SK-N-SH treated with all-trans-retinoic acid at 6 μM for 48 hours (cell line): Measurements from ENCODE around the gene PPM1B.

Source experiments
- ARNTL ChIP-seq: fragments of 450-650 bp; formaldehyde crosslinking; IDR thresholded peaks from 2 replicates; pipeline ENCODE4 v1.5.0; 2020; ENCODE audit warnings: low read depth, mild to moderate bottlenecking, moderate library complexity, borderline replicate concordance
- CREB5 ChIP-seq: fragments of 250-450 bp; sonication (Bioruptor Pico); IDR thresholded peaks from 2 replicates; pipeline ENCODE4 v1.5.1; 2020; ENCODE audit warnings: low read depth, mild to moderate bottlenecking, moderate library complexity
- CSDC2 ChIP-seq: fragments of 250-450 bp; sonication (Bioruptor Pico); IDR thresholded peaks from 2 replicates; pipeline ENCODE4 v1.5.0; 2020; ENCODE audit warnings: mild to moderate bottlenecking, moderate library complexity
- OSR1 ChIP-seq: fragments of 250-450 bp; sonication (Bioruptor Pico); IDR thresholded peaks from 2 replicates; pipeline ENCODE4 v1.8.0; 2022; ENCODE audit warnings: moderate library complexity, mild to moderate bottlenecking, inconsistent platforms
- PATZ1 ChIP-seq: fragments of 250-450 bp; sonication (Bioruptor Pico); IDR thresholded peaks from 2 replicates; pipeline ENCODE4 v1.8.0; 2020; ENCODE audit warnings: mild to moderate bottlenecking, moderate library complexity, borderline replicate concordance
- PPARA ChIP-seq: fragments of 250-450 bp; sonication (Bioruptor Pico); IDR thresholded peaks from 2 replicates; pipeline ENCODE4 v1.5.0; 2020; ENCODE audit warnings: mild to moderate bottlenecking, borderline replicate concordance
- RARB ChIP-seq: fragments of 250-450 bp; sonication (Bioruptor Pico); IDR thresholded peaks from 2 replicates; pipeline ENCODE4 v1.8.0; 2021; ENCODE audit warnings: mild to moderate bottlenecking, moderate library complexity
- ZC3H10 ChIP-seq: fragments of 250-450 bp; sonication (Bioruptor Pico); IDR thresholded peaks from 2 replicates; pipeline ENCODE4 v1.5.1; 2021; ENCODE audit warnings: mild to moderate bottlenecking, moderate library complexity

GRCh38 chr2:44246840-44247369 is 78.2 kb downstream of the PPM1B start:
- TF ChIP-seq PATZ1 (CRISPR knock-in tag) (no peak), ZC3H10 (no peak), OSR1 (CRISPR knock-in tag) (no peak), PPARA (CRISPR knock-in tag) (no peak), RARB (CRISPR knock-in tag) (no peak), CREB5 (CRISPR knock-in tag) (no peak), ARNTL (CRISPR knock-in tag) (no peak), CSDC2 (CRISPR knock-in tag) (no peak)
